ENCODE measurements around the gene CCDC33. TPM values are rescaled to one million over a fixed set of nuclear protein-coding genes. Genes with fewer than 3 reads are reported as not detected.

Gene CCDC33
- polyA plus RNA-seq, 1 donor, result not detected

DNA sequence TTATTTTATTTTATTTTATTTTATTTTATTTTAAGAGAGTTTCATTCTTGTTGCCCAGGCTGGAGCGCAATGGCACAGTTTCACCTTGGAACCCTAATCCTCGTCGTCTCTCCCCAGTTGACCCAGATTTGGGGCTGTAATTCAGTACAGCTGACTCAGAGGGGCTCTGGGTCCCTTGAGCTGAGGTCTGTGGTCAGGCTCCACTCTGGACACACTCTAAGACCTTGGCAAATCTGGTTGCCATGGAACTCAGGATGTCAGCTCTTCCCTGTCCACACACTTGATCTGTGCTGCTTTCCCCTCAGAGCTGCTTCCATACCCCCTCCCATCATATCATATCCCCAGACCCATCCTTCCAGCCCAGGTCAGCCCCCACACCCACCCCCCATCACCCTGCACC is 132.0 kb downstream of the CCDC33 start:
- no peak for DNase-seq

DNA sequence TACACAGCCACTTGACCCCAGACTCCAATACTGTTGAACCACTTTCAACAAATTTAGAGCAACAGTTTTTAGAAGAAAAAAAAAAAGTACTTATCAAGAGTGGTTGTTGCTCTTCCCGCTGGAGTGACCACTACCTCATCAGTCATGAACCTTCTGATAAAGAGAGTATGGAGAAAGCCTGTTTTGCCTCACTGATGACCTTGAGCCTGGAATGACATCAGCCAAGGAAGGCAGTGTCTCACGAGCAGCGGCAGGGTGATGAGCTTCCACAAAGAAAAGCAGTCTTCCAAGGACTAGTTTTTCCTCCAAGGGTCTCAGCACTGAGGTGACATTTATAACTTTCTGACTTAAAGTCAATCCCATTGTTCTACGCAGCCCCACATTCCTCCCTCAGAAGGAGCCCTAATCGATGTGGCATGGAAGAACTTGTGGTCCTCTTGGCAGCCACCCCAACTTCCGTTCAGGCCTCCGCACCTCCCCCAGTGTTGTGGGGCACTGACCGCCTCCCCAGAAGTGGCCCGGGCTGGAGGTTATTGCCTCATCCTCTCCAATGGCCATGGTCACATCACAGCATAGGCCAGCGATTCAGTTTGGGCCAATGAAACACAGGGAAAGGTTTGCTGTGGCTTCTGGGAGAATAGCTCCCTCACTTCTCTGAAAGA is 133.1 kb downstream of the CCDC33 start:
- no peak for DNase-seq

- DNase-seq, result no peak
Measured at GRCh38 chr15:74369756-74370155, 133.6 kb downstream of the CCDC33 start.

DNA sequence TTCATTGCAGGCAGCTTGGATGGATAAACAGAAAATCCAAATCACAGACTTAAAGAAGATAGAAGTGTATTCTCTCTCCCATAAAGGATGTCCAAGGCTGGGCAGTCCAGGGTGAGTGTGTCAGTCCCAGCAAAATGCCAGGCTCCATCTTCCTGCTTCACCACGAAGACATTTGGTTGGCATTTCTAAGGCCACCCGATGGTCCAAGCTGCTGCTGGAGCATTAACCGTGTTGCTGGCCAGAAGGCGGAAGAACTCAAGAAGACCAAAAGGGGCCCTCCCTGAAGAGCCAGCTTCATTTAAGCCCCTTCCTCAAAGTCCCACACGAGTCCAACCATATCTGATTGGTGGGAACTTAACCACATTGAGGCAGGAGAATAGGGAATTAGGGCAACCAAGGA is 134.3 kb downstream of the CCDC33 start:
- no peak for DNase-seq

DNA sequence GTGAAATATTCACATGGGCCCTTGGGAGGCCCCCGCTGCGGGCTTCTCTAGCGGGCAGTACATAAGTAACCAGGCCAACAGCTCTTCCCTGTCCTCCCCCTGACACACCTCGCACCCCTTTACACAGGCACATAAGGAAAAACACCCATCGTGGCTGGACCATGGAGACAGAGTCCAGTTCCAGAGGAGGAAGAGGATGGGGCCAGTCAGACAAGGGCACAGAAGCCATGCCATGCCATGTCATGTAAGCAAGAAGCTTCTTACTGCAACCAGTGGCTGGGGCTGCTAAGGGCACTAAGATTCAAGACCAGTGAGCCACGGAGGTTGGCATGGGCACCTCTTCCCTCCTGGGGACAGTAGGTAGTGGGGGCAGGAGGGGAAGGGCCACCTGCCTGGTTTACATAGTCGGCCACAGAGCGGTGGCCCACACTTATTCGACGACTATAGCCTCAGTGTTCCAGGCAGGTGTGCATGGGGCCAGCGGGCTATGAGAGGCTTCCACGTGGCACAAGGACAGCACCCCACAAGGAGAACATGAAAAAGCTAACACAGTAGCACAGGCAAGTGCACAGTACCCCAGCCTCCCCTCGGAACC is 137.0 kb downstream of the CCDC33 start:
- DNase-seq, result no peak

- peak; percentile 88 for DNase-seq
Measured at GRCh38 chr15:74373731-74374647, 137.9 kb downstream of the CCDC33 start.

DNA sequence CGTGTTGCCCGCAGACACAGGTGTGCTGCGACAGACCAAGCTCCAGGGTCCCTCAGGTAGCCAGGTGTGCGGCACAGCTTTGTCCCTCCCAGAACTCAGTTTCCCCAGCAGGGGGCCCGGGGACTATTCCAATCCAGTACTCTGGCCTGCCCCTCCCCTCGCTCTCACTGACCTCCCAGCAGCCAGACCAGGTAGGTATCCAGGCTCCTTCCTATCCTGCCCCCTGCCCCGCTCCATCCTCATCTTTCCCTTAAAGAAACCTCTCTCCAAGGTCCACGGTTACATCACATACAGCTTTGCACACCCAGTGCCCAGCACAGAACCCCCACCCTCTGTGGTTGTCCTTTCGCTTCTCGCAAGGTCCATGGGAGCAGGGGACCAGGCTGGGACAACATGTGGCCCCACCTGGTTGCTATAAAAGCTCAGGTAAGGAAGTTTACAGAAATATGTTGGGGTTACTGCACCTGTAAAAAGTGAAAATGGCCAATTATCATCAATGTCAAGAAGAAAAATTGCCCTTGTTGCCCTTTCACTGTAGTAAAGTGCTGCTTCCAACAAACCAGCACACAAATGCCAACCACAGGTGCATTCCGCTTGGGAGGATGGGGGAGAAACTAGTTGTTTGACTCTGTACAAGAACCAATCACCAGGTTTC is 138.6 kb downstream of the CCDC33 start:
- DNase-seq, result no peak

- DNase-seq, result peak; percentile 73
Measured at GRCh38 chr15:74375303-74375693, 139.2 kb downstream of the CCDC33 start.

DNA sequence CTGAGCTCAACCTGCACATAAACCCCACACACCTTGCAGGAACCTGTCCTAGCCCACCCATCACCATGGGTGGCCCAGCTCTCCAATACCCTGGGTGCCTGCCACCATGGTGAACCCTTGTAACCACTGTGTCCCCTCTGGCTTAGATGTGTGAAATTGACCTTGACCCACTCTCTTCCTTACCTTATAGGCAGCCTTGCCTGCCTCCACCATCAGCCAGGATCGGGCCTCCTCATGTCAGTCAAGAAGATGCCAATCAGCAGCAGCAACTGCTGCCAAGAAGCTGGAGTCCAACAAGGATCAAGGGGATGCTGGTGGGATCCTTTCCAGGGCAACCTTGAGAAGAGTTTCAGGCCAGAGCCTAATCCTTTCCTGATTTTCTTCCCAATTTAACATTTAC is 140.1 kb downstream of the CCDC33 start:
- DNase-seq, result no peak

- no peak for DNase-seq
Measured at GRCh38 chr15:74376825-74377581, 140.9 kb downstream of the CCDC33 start.

DNA sequence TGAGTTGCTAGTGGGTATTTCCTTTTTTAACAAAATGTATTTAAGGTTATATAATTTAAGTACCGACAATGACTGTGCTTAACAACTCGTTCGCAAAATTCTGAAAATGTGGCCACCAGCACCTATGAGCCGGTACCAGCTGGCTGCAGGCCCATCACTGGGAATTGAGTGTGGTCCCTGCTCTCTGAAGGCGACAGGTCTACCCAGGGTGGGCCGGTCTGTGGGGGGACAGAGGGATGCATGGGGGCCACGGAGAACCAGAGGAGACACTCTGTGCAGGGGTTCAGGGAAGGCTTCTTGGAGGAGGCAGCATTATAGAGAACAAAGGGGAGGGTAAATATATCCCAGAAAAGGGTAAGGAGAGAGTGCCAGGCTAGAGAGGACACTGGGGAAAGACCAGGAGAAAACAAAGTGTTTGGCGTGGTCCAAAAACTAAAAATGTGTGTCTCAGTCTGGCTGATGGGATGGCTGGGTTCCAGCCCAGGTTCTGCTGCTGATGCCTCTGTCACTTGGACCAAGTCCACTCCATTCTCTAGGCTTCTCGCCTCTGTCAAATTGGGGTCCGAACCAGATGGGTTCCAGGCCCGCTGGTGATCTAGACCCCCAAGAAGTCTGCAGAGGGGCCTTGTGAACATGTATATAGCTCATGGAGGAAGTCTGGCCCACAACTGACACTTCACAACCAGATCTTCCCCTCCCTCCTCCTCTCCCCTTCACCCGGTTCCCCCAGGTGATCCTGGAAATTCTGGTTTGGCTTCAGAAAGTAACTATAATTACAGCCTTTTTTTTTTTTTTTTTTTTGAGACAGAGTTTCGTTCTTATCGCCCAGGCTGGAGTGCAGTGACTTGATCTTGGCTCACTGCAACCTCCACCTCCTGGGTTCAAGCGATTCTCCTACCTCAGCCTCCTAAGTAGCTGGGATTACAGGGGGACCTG is 142.0 kb downstream of the CCDC33 start:
- no peak for DNase-seq

DNA sequence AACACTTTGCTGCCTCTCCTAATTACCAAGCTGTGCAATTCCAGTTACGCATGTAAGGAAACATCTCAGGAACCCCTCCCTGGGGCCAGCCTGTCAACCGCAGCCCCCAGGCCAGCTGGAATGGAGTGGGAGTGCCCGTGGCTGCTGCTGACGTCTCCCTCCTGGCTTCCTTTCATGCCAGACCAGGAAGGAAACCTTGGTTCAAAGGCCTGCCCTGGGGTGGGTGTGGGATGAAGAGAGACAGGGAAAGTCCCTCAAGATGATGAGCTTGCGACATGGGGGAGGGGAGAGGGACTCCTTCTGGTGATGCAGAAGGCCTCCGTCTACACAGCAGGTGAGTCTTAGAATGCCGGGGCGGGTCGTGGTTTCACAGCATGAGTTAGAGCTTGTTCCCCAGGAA is 142.7 kb downstream of the CCDC33 start:
- no peak for DNase-seq

GRCh38 chr15:74380361-74381189 is 144.4 kb downstream of the CCDC33 start:
- no peak for DNase-seq

DNA sequence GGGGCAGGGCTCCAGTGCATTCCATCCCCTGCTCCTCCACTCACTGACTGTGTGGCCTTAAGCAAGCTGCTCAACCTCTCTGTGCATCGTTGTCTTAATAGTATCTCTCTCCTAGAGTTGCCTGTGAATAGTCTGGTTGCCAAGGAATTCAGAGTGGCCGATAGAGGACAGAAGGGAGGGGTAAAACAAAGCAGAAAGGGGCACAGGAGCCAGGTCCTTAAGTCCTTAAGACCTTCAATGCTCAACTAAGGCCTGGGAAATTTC is 145.0 kb downstream of the CCDC33 start:
- DNase-seq, result no peak

GRCh38 chr15:74381481-74381880 is 145.4 kb downstream of the CCDC33 start:
- no peak for DNase-seq

GRCh38 chr15:74382004-74382816 is 146.1 kb downstream of the CCDC33 start:
- DNase-seq, result peak; percentile 79

DNA sequence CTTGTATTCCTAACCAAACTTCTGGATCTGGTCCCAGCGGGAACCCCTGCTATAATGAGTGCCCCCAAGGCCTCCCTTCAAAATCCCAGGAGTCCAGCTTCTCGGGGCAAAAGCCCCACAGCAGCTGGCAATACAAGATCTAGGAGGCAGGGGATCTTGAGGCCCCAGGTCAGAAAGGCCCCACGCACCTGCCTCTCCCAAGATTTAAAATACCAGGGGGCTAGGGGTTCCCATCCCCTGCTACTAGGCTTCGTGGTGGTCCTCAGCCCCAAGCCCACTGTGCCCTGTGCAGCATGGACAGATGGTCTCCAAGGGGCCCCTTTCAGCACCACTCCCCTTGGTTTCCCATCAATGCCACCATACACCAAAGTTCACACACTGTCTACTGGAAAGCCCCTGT is 147.2 kb downstream of the CCDC33 start:
- no peak for DNase-seq

DNA sequence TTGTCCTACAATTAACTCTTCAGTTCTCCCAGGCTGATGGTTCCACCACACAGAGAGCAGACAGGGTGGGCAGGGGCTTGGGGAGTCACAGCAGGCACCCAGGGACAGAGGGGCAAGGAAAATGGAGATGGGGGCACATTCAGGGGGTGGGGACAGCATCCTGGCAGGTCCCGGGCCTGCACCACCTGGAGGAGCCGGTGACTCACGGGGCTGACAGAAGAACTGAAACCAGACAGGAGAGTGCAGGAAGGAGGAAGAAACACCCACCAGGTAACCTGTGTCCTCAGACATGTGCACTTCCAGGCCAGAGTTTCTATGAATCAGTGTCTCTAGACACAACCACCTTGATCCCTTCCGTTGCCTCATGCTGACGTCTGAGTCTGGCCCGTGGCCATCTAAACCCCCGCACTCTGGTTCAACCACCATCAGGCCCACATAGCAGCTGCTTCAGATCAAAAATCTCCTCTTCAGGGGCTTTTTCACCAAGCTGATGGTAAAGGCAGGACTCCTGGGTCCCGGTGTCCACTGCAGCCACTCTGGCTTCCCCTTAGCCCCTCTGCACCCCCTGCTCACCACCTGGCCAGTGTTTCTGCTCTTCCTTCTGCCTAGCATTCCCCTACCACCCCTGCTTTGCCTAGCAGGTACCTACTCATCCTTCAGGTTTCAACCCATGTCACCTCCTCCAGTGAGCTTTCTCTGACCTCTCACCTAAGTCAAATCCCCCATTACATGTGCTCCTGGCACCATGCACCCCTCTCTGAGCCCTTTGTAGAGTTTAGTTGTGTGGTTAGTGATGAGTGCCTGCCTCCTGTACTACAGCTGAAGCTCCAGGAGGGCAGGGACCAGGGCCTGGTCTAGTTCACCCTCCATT is 147.8 kb downstream of the CCDC33 start:
- no peak for DNase-seq

DNA sequence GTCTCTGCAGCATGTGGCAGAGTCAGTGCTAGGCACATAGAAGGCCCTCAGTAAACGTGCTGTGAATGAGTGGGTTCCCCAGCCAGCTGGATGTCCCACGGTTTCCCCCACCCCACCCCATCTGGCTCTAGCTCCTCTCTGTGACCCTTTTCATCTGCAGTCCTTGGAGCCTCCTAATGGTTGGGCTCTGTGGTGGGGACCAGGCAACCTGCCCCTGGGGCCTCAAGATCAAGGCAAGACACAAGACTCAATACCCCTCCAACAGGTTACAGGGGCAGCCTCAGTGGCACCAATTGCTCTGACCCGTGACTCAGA is 148.4 kb downstream of the CCDC33 start:
- no peak for DNase-seq
